ENCODE data around the gene SMKR1.
"Not testable (repeated sequence)": the region's sequence is repeated elsewhere in the genome, so short reads cannot be mapped to it uniquely, and the experiment has no call there.

SMKR1 gene

GRCh38 chr7:129482781-129483180 is 19.6 kb upstream of the SMKR1 start:
- no peak for DNase-seq (ENCODE audit: low spot score)

- DNase-seq (ENCODE audit: low spot score) = no peak
Measured at GRCh38 chr7:129489491-129489890, 12.8 kb upstream of the SMKR1 start.

- no peak for DNase-seq (ENCODE audit: low spot score)
Measured at GRCh38 chr7:129492391-129492790, 9.9 kb upstream of the SMKR1 start.

GRCh38 chr7:129493555-129493954 is 8.8 kb upstream of the SMKR1 start:
- no peak for DNase-seq (ENCODE audit: low spot score)

GRCh38 chr7:129494041-129494440 is 8.3 kb upstream of the SMKR1 start:
- DNase-seq (ENCODE audit: low spot score) = no peak

- DNase-seq (ENCODE audit: low spot score) = no peak
Measured at GRCh38 chr7:129495987-129496386, 6.3 kb upstream of the SMKR1 start.

GRCh38 chr7:129496653-129497052 is 5.7 kb upstream of the SMKR1 start:
- no peak for DNase-seq (ENCODE audit: low spot score)

GRCh38 chr7:129497156-129497555 is 5.2 kb upstream of the SMKR1 start:
- no peak for DNase-seq (ENCODE audit: low spot score)

GRCh38 chr7:129498021-129498420 is 4.3 kb upstream of the SMKR1 start:
- DNase-seq (ENCODE audit: low spot score) = no peak

- no peak for DNase-seq (ENCODE audit: low spot score)
Measured at GRCh38 chr7:129499999-129500398, 2.3 kb upstream of the SMKR1 start.

GRCh38 chr7:129502708-129503685 is 666 bp downstream of the SMKR1 start:
- no peak for DNase-seq (ENCODE audit: low spot score)

- no peak for DNase-seq (ENCODE audit: low spot score)
Measured at GRCh38 chr7:129503725-129504124, 1.4 kb downstream of the SMKR1 start.

- no peak for DNase-seq (ENCODE audit: low spot score)
Measured at GRCh38 chr7:129512192-129512591, 9.9 kb downstream of the SMKR1 start.

GRCh38 chr7:129513546-129513945 is 11.2 kb downstream of the SMKR1 start:
- DNase-seq (ENCODE audit: low spot score) = no peak

GRCh38 chr7:129514683-129515082 is 12.4 kb downstream of the SMKR1 start:
- no peak for DNase-seq (ENCODE audit: low spot score)

- no peak for DNase-seq (ENCODE audit: low spot score)
Measured at GRCh38 chr7:129515381-129515780, 13.1 kb downstream of the SMKR1 start.

- DNase-seq (ENCODE audit: low spot score) = no peak
Measured at GRCh38 chr7:129517931-129518330, 15.6 kb downstream of the SMKR1 start.

- no peak for DNase-seq (ENCODE audit: low spot score)
Measured at GRCh38 chr7:129519464-129519863, 17.1 kb downstream of the SMKR1 start.

- no peak for DNase-seq (ENCODE audit: low spot score)
Measured at GRCh38 chr7:129522088-129522970, 20.0 kb downstream of the SMKR1 start.

GRCh38 chr7:129522971-129523340 is 20.6 kb downstream of the SMKR1 start:
- no peak for DNase-seq (ENCODE audit: low spot score)

GRCh38 chr7:129523924-129524323 is 21.6 kb downstream of the SMKR1 start:
- no peak for DNase-seq (ENCODE audit: low spot score)

GRCh38 chr7:129524405-129524804 is 22.1 kb downstream of the SMKR1 start:
- not testable (repeated sequence) for DNase-seq (ENCODE audit: low spot score)
